GM19238 (cell line): Measurements from ENCODE around the gene FAF1.

Experiments used
- DNase-seq: peaks from one replicate; pipeline ENCODE4 v3.0.0; 2011; ENCODE audit warnings: low spot score; ENCODE audit not compliant: insufficient read length

Gene FAF1

GRCh38 chr1:50644447-50645105 is 315.5 kb downstream of the FAF1 start:
- DNase-seq: no peak

DNA sequence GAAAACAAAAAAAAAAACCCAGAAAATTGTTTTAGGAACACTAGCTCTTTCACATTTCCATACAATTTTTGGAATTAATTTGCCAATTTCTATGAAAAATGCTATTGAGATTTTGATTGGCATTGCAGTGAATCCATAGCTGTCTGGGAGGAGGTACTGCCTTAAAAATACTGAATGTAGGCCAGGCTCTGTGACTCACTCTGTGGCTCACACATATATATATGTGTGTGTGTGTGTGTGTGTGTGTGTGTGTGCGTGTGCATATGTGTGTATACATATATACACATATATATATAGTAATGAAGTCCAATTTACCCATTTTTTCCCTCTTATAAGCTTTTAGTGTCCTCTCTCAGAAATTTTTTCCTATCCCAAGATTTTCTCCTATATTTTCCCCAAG is 322.6 kb downstream of the FAF1 start:
- DNase-seq: no peak

DNA sequence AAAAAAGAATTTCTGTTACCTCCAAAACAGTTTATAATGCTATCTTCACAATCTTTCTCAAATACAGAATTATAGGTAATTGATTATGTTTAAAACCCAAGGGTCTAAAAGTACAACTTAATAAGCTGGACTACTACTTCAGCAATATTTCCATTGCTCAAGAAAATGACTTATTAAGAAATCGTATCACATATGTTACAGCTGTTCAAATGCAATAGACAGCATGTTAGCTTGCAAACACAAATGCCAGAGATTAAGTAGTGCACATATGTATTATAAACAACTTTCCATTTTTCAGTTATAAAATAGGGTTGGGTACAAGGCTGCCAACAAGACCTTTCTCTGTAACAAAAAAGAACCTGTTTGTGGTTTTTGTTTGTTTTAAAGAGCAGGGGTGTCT is 325.8 kb downstream of the FAF1 start:
- no peak for DNase-seq

DNA sequence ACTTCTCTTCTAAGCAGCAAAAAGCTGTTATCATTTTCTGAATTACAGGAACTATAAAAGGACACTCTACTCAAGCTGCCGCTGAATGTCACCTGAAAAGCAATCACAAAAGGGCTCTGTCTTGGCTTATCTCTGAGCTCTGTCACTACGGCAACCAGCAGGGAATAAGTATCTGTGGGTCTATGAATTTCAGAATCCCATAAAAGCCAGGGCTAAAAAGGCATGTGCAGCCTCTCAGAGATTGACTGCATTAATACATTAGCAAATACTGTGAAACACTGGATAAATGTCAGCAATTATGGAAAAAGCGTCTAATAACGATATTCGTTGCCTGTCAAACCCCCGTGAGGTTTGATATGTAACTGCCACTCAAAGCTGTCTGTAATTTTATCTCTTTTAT is 326.6 kb downstream of the FAF1 start:
- no peak for DNase-seq

DNA sequence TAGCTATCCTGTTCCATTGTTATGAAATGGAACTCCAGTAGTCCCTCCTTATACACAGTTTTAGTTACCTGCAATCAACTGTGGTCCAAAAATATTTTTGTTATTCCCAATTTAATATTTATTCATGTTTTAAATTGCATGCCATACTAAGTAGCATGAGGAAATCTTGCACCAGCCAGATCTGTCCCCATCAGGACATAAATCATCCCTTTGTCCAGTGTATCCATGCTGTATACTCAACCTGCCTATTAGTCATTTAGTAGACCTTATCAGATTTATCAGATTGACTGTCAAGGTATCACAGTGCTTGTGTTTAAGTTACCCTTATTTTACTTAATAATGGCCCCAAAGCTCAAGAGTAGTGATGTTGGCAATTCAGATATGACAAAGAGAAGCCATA is 328.9 kb downstream of the FAF1 start:
- DNase-seq: no peak

GRCh38 chr1:50622259-50622658 is 337.8 kb downstream of the FAF1 start:
- no peak for DNase-seq

DNA sequence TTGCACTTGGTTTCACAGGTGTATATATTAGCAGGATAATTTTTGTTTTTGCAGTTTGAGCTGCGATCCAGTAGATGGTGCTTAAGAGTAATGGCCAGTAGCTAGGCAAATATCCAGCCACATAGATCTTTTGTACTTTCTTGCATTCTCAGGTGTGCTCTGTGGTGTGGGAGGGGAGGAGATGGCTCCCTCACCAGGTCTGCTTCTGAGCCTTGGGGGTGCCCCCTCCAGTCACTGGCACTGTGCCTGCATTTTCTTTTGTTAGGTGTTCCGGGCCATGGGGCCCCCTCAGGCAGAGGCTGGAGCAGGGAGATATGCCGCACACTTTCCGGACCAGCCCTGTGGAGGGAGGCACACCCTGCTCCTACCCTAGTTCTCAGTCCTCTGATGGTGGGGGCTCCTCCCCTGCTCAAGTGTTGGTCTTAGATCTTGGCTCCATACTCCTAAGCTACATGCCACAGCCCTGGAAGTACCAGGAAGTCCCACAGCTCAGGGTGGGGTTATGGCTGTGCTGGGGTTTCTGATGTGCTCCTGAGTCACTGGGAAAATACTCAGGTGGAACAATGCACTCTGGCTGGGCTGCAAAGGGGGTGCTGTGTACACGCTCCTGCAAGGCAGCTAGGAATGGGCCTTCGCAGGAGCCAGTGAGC is 339.3 kb downstream of the FAF1 start:
- no peak for DNase-seq

DNA sequence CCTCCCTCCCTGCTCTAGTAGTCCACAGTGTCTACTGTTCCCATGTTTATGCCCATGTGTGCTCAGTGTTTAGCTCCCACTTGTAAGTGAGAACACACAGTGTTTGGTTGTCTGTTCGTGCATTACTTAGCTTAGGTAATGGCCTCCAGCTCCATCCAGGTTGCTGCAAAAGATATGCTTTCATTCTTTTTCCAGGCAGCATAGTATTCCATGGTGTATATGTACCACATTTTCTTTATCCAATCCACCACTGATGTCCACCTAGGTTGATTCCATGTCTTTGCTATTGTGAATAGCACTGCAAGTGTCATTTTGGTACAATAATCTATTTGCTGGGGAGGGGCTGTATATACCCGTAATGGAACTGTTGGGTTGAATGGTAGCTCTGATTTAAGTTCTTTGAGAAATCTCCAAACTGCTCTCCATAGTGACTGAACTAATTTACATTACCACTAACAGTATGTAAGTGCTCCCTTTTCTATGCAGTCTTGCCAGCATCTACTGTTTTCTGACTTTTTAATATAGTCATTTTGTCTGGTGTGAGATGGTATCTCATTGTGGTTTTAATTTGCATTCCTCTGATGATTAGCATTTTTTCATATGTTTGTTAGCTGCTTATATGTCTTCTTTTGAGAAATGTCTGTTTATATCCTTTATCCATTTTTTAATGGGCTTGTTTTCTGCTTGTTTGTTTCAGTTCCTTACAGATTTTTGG is 344.9 kb downstream of the FAF1 start:
- DNase-seq: no peak

DNA sequence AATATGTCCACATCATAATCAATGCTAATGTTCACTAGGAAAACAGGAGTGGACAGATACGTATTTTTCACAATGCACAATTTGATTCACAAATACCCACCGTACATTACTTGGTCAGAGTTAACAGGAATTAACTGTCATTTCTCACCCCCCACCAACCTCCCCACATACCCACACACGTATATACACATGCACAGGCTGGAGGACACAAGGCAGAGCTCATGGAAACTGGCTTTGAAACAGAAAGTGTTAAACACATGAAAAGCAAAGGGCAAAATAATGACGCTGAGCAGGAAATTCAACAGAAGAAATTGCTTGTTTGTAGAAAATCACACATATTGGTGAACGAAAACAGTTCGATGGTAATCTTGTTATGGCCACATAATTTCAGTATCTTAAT is 348.4 kb downstream of the FAF1 start:
- DNase-seq: no peak

DNA sequence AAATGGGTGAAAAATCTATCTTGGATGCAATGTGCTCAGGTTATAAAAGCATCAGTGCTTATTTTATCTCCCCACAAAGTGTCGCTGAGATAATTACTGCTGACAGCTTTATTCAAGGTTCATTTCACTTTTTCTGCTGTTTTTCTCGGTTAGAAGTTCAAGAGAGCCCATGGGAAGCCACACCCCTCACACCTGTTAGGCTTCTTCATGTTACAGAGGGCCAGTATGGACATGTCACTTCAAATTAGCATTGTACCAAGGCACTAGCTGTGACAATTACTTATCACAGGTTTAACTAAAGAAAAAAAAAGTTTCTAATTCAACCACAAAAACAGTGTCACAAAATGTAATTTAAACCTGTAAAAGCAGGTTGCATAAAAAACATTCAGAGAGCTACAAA is 349.5 kb downstream of the FAF1 start:
- DNase-seq: peak; percentile 5

DNA sequence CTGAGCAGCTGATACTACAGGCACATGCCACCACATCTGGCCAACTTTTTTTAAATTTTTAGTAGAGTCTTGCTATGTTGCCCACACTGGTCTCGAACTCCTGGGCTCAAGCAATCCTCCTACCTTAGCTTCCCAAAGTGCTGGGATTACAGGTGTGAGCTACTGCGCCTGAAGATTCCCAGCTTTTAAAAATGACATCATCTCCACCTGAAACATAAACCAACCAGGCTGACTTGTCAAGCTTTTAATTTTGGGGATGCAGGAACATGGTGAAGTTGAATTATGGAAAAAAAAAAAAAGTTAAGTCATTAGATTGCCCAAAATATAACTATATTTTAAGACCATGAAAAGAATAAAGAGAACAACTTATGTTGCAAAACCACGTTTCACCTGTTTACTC is 350.6 kb downstream of the FAF1 start:
- no peak for DNase-seq

GRCh38 chr1:50605186-50605875 is 354.7 kb downstream of the FAF1 start:
- DNase-seq: no peak

DNA sequence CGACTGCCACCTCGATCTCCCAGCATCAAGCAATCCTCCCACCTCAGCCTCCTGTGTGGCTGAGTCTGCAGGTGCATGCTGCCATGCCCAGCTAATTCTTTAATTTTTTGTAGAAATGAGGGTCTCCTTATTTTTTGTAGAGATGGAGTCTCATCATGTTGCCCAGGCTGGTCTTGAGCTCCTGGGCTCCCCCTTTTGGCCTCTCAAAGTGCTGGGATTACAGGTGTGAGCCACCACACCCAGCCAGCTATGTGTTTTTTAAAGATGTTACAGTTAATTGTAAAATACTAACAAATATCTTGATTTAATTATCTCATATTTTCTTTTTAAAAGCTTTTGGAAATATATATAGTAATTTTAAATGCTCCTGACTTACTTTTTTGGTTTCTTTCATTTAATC is 355.5 kb downstream of the FAF1 start:
- DNase-seq: no peak

- DNase-seq: no peak
Observed at GRCh38 chr1:50603274-50604271, 356.5 kb downstream of the FAF1 start.

DNA sequence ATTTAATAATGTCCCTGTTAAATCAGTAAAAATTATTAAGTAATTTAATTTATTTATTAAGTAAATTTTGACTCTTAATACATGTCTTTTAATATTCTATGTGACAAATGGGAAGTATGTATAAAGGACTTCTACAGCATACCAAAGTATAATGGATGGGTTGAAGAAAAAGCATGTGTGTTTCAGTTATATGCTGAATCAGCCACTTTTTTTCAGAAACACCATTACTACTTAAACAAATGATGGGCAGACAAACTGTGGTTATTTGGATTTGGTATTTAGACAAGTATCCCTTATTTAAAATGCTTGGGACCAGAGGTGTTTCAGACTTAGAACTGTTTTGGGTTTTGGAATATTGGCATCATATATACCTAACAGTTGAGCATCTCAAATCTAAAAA is 360.5 kb downstream of the FAF1 start:
- no peak for DNase-seq

DNA sequence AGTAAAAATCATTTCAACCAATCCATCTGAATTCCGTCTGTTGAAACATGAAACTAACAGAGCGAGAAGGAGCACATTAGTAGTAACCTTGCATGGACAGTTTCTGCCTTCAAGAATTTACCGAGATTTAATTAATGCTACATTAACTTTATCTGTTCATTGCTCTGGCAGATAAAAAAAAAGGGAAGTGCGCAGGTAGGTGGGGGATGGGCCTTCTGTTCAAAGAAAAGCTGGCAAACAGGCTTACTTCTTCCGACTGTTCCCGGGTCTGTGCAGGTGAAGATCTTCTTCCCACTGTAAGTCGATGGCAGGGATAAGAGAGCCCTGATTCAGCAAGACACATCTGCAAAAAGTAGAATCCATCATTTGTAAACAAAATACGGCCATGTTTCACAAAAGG is 364.2 kb downstream of the FAF1 start:
- DNase-seq: no peak

DNA sequence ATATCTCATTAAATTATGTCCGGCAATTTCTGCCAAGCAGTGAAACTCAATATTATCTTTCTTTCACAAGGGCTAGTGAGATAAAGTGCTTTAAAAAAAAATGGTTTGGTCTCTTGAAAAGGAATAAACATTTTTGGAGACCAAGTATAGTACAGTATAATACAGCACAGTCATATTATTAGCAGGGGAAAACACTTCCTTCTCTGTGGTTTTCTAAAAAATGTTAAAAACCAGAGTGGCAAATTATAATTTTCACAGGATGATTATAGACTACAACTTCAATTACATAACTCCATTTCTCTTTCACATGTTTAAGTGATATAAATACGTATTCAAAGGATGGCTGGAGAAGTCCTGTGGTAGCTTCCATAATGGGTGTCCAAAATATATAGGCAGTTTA is 366.6 kb downstream of the FAF1 start:
- DNase-seq: no peak

GRCh38 chr1:50591598-50591997 is 368.5 kb downstream of the FAF1 start:
- DNase-seq: no peak

GRCh38 chr1:50582346-50582745 is 377.7 kb downstream of the FAF1 start:
- DNase-seq: no peak

DNA sequence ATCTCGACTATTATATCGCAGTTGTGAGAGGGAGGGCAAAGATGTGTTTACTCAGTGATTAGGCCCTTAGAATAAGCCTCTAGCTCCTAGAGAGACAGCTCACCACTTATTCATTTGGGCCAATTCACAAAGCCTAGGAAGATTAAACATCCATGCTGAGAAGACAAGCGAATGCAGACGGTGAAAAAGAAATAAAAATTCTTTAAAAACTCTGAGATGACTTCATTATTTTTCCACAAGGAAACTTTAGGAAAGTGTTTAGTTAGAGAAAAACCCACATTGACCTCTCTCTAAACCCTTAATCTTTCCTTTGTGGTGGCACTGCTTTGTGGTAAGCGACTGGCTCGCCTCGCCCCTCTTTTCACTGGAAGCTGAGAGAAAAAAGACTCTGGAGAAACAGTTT is 390.0 kb downstream of the FAF1 start:
- no peak for DNase-seq

DNA sequence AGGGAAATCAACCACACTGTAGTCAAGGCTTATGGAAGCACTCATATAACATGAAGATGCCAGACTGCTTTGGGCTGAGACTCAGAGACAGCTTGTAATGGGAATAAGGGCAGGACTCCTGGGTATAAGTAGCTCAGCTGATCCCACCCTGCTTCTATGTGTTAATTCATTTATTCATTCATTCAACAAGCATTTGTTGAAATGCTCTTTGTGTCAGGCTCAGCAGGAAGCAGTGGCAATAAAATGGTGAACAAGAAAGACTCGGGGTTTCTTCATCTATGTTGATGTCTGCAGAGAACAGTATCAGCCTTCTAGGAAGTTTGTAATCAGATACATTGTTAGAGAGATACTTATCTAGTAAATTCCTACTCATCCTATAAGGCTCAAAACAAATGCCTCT is 391.3 kb downstream of the FAF1 start:
- DNase-seq: no peak
